NCI-H1694 (cell line): ENCODE measurements around the gene SCFD1.
"Not testable (repeated sequence)": the region's sequence is repeated elsewhere in the genome, so short reads cannot be mapped to it uniquely, and the experiment has no call there.

ENCODE experiments used
- DNase-seq: peaks from one replicate; lab custom pipeline; 2025; lab: John Stamatoyannopoulos, UW

SCFD1 gene

DNA sequence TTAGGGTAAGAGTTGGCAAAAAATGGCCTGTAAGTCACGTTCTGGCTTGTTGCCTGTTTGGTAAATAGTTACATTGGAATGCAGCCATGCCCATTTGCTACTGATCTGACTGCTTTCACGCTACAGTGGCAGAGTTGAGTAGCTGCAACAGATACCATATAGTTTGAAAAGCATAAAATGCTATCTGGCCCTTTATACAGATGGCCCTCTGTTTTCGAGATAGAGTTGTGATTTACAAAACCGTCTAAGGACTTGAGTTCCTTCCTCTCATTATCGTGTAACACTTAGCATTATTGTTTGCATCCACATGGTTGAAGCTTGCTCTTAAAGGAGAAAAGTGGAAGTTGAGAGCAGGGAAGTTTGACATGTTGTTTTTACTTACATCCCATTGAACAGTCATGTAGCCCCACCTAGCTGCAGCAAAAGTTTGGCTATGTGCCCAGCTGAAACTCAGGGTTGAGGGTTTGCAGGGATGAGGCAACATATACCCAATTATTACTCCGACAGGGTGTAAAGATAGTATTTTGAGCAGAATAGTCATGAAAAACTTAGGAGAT lies 11.3 kb upstream of the SCFD1 start:
- DNase-seq = peak; percentile 89

DNA sequence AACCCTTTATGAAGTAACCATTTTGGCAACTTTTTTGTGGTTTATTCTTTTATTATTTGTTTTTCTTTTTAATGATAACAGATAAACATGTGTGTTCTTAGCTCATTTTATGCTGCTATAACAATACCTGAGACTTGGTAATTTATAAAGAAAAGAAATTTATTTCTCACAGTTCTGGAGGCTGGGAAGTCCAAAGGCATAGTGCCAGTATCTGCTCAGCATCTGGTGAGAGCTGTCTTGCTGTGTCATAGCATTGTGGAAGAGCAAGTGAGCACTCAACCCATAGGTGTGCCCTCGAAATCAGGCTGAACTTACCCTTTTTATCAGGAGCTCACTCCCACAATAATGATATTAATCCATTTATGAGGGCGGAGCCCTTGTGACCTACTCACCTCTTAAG lies 8.0 kb upstream of the SCFD1 start:
- no peak for DNase-seq

DNA sequence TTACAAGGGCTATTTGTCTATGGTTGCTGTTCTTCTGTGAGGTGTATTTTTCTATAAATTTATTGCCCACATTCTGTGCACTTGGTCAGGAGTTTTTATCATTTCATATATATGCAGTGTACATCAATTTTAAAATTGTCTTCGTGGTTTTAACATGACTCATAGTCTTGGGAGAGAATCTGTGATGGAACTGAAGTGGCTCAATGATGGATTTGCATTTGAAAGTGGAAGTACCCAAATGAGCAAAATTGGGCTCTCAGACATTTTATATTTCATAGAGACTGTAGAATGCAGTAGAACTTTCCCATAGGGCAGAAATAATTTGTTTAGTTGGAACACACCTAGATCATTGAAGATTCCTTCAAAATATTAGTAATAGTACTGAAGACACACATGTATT lies 1.9 kb upstream of the SCFD1 start:
- DNase-seq = no peak

DNA sequence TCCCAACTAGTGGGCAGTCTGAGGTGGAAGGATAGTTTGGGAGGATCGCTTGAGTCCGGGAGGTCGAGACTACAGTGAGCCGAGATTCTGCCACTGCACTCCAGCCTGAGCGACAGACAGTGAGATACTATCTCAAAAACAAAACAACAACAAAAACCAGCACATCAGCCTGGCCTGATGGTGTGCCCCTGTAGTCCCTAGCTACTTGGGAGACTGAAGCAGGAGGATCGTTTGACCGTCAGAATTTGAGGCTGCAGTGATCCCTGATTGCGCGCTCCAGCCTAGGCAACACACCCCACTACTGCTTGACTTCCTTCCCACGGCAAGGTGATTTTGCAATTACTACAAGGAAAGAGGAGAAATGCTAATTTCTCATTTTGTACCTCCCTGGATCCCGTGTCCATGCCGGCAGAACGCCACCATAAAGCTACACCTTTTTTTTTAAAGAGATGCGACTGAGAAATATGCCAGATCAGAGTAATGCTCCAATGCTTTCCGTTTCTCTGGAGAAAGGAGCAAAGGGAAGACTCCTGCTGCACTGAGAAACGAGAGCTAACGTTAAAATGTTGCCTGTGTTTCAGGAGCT lies 672 bp upstream of the SCFD1 start:
- no peak for DNase-seq

DNA sequence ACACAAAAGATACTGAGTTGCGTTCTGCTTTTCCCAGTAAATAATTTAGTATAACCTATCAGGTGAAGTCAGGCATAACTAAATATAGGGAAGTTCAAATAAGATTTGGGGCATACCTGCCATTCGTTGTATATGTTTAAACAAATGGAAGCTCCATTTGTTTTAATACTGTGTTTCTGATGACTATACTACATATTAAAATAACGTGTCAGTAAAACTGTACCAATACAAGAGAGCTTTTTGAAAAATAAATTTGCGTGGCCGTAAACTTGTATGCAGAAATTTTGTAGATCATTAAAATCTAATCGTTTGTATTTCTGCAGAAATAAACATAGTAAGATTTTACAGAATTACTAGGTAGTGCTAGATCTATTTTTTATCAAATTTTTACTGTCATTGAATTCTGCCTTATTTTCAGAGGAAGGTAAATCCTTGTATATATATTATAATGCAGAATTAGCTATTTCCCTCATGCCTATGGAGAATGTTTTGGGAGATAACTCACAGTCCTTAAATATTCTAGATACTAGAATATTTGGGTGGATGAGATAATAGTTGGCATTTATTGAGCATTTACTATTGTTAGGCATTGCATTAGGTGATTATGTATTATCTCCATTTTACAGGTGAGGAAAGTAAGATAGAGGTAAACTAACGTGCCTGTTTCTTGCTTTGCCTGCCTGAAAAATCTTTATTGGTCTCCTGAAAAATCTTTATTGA lies 1.5 kb downstream of the SCFD1 start:
- no peak for DNase-seq

DNA sequence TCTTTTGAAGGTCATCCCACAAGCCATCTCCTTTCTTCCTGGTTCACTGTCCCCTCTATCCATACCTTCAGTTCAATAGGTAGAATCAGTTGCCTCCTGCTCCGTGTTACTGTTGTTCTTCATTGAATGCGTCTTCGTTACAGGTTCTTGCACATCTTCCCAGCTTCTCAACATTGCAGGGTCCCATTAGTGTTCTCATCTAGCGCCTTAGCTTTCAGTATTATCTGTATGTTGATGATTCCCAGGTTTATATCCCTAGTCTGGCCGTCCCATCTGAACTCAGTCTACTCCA lies 2.0 kb downstream of the SCFD1 start:
- DNase-seq = no peak

DNA sequence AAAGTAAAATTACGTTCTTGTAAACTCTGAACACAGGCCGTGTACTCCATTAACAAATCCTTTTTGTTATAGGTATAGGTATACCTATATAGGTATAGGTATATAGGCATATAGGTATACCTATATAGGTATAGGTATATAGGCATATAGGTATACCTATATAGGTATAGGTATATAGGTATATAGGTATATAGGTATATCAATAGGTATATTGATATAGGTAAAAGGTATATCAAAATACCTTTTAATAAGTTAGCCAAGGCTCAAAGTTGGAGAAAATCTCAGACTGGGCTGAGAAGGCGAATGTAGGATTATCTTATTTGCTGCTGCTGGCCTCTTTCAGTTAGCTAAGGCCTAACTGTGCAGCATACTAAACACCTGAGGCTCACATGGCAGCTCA lies 3.4 kb downstream of the SCFD1 start:
- DNase-seq = no peak

DNA sequence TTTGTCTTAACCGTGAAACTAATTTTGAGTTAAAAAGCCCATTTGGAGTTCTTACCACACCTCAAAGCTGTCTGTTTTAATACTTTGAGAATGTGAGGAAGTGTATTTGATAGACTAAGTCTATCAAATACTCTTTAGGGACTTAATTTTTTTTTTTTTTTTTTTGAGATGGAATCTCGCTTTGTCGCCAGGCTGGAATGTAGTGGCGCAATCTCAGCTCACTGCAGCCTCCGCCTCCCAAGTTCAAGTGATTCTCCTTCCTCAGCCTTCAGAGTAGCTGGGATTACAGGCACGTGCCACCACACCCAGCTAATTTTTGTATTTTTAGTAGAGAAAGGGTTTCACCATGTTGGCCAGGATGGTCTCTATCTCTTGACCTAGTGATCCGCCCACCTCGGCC lies 7.3 kb downstream of the SCFD1 start:
- not testable (repeated sequence) for DNase-seq

DNA sequence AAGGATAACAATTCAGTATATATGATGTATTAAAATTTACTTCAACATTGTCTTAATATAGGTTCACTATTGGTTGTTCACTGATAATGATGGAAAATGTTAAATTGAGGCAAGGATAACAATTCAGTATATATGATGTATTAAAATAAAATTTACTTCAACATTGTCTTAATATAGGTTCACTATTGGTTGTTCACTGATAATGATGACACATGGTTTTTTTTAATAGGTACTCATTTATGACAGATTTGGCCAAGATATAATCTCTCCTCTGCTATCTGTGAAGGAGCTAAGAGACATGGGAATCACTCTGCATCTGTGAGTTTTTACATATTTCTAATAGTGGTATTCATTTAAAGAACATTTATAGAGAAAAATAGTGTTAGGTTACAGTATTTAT lies 8.1 kb downstream of the SCFD1 start:
- no peak for DNase-seq

DNA sequence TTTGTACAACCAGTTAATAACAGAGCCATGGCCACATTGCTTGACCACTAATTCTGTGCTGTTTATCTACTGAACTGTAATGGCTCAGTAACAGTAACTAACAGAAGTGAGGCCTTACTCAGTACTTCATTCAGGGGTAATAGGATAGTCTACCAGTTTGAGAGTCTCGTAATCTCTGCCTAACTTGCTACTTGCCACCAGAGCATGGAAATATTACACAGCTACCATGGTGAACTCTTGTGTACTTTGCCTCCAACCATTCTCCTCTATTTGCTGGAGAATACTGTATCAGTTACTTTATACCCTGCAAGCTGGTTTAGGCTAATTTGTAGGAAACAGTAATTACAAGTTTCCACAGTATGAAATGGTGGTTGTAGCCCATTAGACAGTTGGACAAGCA lies 10.6 kb downstream of the SCFD1 start:
- DNase-seq = no peak

DNA sequence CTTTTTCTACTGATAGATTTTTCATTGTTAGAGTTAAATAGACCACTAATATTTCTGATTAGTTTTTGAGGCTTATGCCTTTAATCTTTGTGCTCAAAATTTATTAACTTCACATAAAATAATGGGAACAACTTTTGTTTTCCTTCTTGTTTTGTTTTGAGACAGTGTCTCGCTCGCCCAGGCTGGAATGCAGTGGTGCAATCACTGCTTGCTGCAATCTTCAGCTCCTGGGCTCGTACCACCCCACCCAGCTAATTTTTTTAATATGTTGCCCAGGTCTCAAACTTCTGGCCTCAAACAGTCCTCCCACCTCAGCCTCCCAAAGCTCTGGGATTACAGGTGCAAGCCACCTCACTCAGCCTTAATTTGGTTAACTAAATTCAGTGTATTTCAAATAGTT lies 16.8 kb downstream of the SCFD1 start:
- no peak for DNase-seq

DNA sequence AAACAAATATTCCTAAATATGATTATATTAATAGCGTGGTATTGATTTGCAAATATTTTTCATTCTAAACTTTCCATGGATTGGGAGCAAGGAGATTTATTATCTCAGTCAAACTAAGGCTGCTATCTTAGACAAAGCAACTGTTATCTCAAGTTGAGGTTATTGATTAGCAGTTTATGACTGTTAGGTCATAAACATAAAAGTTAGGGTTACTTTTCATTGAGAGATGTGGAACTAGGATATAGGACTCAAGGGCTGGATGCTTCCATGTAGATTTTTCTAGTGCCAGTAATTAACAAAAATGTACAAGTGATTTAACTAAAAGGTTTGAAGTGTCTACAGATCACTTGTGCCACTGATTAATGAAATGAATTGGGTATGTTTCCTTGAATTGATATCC lies 19.1 kb downstream of the SCFD1 start:
- DNase-seq = no peak

DNA sequence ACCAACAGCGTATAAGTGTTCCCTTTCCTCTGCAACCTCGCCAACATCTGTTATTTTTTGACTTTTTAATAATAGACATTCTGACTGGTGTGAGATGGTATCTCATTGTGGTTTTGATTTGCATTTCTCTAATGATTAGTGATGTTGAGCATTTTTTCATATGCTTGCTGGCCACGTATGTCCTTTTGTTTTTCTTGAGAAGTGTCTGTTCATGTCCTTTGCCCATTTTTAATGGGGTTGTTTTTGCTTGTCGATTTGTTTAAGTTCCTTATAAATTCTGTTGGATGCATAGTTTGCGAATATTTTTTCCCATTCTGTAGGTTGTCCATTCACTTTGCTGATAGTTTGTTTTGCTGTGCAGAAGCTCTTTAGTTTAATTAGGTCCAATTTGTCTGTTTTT lies 22.3 kb downstream of the SCFD1 start:
- not testable (repeated sequence) for DNase-seq

DNA sequence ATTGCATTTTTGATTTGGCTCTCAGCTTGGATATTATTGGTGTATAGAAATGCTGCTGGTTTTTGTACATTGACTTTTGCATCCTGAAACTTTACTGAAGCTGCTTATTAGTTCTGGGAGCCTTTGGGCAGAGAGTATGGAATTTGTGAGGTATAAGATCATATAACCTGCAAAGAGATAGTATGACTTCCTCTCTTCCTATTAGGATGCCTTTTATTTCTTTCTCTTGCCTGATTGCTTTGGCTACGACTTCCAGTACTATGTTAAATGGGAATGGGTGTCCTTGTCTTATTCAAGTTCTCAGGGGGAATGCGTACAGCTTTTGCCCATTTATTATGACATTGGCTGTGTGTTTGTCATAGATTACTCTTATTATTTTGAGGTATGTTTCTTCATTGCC lies 23.5 kb downstream of the SCFD1 start:
- no peak for DNase-seq

DNA sequence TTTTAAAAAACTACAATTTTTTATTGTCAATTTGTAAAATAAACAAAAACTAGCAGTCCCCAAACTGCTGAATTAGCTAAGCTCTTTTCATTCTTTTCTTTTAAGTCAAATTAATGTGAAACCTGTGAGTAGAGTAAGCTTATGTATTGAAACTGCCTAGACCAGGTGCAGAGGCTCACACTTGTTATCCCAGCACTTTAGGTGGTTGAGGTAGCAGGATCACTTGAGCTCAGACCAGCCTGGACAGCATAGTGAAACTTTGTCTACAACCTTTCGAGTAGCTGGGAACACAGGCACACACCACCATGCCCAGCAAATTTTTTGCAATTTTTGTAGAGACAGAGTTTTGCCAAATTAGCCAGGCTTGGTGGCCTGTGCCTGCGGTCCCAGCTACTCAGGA lies 26.4 kb downstream of the SCFD1 start:
- no peak for DNase-seq

DNA sequence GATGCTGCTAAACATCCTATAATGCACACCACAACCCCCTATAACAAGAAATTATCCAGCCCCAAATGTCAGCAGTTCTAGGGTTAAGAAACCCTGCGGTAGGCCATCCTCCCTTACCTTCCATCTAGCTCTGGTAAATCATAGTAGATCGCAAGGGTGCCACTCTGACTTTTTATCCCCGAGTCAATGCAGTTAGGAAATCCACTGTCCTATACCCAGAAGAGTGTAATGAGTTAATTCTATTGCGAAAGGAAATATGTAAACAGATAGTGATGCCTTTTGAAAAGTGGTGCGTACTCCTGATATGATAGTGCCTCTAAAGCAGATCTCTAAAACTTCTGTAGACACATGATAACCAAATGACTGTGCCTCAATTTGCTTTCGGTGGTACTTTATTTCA lies 29.8 kb downstream of the SCFD1 start:
- DNase-seq = no peak

DNA sequence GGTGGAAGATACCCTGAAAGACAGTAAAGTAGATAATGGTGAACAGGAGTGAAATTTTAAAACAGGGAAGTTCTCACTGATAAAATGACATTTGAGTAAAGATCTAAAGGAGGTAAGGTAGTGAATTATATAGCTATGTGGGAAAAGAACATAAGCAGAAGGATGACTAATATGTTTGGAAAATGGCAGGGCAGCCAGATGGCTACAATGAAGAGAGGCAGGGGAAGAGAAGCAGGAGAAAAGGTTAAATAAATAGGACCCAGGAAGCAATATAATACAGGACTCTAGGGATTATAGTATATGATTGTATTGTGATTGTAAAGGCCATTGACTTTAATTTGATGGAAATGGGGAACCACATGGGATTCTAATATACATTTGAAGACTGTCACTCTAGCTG lies 33.0 kb downstream of the SCFD1 start:
- no peak for DNase-seq

DNA sequence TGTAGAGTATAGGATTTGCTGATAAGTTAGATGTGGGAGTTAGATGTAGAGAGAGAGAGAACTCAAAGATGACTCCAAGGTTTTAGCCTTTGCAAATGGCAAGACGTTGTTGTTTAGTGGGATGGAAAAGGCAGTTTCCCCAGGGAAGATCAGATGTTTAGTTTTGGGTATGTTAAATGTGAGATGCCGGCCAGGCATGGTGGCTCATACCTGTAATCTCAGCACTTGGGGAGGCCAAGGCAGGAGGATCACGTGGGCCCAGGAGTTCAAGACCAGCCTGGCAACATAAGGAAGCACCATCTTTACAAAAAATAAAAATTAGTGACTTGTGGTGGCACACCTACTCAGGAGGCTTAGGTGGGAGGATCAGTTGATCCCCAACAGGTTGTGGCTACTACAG lies 33.5 kb downstream of the SCFD1 start:
- no peak for DNase-seq

DNA sequence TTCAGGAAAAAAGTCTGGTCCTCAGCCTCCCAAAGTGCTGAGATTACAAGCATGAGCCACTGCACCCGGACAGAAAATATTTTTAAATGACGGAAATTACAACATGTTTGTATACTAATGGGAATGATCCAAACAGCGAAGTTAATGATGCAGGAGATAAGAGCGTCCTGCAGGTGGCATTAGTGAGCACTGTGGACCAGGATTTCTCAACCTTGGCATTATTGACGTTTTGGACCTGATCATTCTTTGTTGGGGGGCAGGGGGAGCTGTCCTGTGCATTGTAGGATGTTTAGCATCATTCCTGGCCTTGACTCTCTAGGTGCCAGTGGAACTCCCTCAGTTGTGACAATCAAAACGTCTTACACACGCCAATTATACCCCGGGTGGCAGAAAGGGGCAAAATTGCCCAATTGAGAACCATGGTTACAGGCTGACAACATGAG lies 34.1 kb downstream of the SCFD1 start:
- peak; percentile 5 for DNase-seq

DNA sequence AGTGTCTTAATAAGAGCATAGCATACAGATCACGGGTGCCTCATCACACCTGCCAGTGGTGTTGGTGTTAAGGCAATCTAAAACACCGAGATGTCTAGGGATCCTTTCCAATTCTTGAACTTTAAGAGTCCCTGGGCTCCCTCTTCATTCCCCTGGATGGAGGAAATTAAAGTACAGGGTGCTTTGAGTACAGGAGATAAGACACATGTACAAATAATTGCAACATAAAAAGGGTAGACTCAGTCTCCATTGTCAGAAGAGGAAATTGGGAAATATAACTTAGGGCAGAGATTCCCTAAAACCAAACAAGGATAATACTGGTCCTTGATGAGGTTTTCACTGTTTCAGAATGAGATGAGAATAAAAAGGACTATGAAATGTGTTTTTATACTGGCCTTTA lies 34.9 kb downstream of the SCFD1 start:
- no peak for DNase-seq

DNA sequence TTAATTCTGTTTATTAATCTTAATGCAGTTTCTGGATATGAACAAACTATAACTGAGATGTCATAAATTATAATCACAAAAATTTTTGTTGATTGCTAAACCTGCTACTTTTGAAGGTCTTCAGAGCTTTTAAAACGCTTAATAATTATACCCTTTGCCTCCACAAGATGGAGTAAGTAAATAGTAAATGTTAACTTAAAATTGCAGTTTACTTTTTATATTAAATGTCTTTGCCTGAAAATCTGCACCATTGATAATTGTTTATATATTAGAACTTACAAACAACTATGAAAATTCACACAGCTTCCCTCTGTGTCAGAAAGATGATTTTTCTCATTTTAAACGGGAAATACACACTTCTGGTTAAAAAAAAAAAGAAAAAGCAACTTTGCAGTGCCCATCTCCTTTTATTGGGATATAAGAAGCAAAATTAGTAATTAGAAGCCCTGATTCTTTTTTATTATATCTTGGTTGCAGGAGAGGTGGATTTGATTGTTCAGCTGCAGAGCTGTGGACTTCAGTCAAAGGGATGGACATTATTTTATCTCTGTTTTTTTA lies 35.6 kb downstream of the SCFD1 start:
- DNase-seq = no peak

DNA sequence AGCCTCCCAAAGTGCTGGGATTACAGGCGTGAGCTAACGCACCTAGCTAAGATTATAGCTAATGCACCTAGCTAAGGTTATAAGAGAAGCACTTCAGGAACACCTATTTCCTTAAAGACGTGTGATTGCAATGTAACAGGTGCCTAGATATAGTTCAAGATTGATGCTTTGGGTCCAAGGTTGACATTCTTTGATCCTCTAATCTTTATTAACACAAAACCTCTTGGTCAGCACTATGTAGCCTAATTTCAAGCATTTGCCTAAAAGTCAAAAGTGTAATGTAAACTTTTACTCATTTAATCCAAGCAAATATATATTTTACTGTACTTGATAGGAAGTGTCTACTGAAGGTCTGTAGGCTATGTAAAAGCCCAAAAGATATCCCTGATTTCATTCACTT lies 36.5 kb downstream of the SCFD1 start:
- DNase-seq = no peak

DNA sequence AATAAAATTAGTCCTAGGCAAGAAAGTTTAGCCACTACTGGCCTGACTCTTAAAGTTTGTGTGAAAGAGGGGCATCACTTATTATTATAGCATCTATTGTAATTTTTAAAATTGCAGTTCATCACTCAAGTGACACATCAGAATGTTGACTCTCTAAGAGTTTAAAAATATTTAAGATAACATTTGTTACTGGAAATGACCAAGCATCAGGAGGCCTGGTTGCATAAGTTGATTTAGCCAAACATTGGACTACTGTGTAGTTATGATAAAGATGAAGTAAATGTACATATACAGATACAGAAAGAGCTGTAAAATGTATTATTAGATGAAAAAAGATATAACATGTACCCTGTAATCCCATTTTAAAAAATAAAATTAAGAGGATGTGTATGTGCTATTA lies 47.5 kb downstream of the SCFD1 start:
- DNase-seq = no peak

DNA sequence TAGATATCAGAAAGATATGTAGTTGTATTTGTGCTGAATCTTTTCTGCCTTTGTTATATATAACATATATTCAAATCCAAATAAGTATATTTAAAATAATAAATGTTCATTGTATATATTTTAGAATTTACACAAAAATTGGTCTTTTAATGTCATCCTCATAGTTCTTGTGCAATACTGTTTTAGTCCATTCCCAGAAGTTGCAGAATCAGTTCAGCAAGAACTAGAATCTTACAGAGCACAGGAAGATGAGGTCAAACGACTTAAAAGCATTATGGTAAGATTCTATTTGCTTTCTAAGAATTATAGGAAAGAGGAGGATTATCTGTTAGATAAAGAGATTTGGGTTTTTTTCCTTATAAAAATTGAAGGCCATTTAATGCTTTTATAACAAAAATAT lies 51.0 kb downstream of the SCFD1 start:
- DNase-seq = no peak
